ENCODE data around the gene MRC2.
A peak's percentile ranks its signal among the peaks of the same experiment; 100 is the strongest.

Gene MRC2

DNA sequence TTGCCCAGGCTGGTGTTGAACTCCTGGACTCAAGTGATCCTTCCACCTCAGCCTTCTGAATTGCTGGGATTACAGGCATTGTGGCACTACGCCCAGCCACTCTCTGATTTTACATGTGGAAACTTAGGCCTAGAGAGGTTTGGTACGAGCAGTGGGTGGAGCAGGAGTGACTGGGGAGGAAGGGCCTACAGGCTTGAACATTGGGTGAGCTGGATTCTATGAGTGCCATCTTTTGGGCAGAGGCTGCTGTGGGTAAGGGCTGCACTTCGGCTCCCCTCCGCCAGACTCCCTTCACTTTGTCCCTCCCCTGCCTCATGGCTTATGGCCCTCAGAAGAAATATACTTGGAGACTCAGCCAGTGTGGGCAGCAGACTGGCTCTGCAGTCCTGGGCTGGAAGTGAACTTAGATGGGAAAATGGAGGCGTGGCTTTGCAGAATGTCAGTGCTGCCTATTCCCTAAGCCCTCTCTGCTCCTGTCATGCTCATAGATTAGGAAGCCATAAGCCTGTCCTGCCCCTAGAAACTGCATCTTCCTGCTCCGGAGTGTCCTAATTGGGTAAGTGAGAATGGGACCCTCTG, 9.5 kb upstream of the MRC2 start:
- Histone ChIP-seq H2AFZ (ENCODE audit: low read depth, low read length) (no peak overlapping the region), H3K4me3 (ENCODE audit: low read depth in 1 of 2, low read length in 2 of 2) (no peak overlapping the region), H3K27ac (ENCODE audit: low read length) (no peak overlapping the region), H3K4me1 (ENCODE audit: insufficient read depth, low read length) (no peaks in the 10 kb centered on the region), H3K4me2 (ENCODE audit: insufficient read depth, low read length) (no peak overlapping the region), H3K9me3 (ENCODE audit: insufficient read depth, low read length, severe bottlenecking) (no peaks in the 10 kb centered on the region), H3K27me3 (ENCODE audit: insufficient read depth, low read length, poor library complexity) (no peaks in the 10 kb centered on the region), H3K36me3 (ENCODE audit: insufficient read depth, low read length) (peaks cover 30% of the 10 kb centered on the region), H4K20me1 (ENCODE audit: insufficient read depth, low read length) (peaks cover 12% of the 10 kb centered on the region), H3K79me2 (ENCODE audit: insufficient read depth, low read length) (no peaks in the 10 kb centered on the region), H3K9ac (ENCODE audit: low read depth, low read length) (no peak overlapping the region)
- DNase-seq (no peak), ATAC-seq (ENCODE audit: insufficient read depth, low read depth) (no peak)
- TF ChIP-seq EZH2 (IDR thresholded peaks at IDR 0.05; ENCODE audit: borderline replicate concordance, low read depth, low read length, severe bottlenecking) (no peak), CTCF (IDR thresholded peaks at IDR 0.05; ENCODE audit: borderline replicate concordance, extremely low read depth, low read length, poor library complexity, severe bottlenecking) (no peak)

DNA sequence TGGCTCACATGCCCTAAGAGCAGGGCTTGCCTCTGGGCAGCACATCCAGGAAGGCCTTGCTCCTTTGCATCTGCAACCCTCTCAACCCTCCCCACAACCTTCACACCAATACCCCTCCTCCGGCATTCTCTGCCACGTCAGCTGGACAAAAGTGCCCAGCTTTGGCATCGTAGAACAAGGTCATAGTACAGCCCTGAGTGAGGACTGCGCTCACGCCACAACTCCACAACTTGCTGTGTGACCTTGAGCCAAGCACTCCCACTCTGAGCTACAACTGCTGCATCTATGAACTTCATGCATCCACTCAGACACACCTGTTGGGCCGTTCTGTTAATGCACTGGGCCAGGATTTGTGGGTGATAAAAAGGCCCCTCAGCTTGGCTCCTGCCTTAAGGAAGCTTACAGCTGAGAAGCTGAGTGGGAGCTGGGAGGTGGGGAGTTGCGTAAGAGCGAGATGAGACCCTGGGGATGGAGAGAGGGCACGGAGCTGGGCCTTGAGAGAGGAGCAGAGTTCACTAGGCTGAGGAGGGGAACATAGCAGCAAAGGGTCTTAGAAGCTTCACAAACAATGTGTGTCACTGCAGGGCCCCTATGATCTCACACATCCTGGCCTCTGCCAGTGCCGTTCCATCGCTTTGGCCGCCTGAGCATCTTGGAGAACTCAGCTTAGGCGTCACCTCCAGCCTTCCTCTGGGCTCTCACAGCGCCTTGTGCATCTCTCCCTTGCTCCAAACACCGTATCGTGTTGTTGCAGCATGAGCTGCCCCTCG, 8.6 kb upstream of the MRC2 start:
- Histone ChIP-seq H3K36me3 (ENCODE audit: insufficient read depth, low read length) (peaks cover 24% of the 10 kb centered on the region), H2AFZ (ENCODE audit: low read depth, low read length) (no peak overlapping the region), H3K27me3 (ENCODE audit: insufficient read depth, low read length, poor library complexity) (no peaks in the 10 kb centered on the region), H3K4me2 (ENCODE audit: insufficient read depth, low read length) (no peak overlapping the region), H3K9me3 (ENCODE audit: insufficient read depth, low read length, severe bottlenecking) (no peaks in the 10 kb centered on the region), H3K27ac (ENCODE audit: low read length) (no peak overlapping the region), H3K79me2 (ENCODE audit: insufficient read depth, low read length) (no peaks in the 10 kb centered on the region), H3K4me3 (ENCODE audit: low read depth in 1 of 2, low read length in 2 of 2) (no peak overlapping the region), H3K4me1 (ENCODE audit: insufficient read depth, low read length) (no peaks in the 10 kb centered on the region), H4K20me1 (ENCODE audit: insufficient read depth, low read length) (peaks cover 12% of the 10 kb centered on the region), H3K9ac (ENCODE audit: low read depth, low read length) (no peak overlapping the region)
- TF ChIP-seq EZH2 (IDR thresholded peaks at IDR 0.05; ENCODE audit: borderline replicate concordance, low read depth, low read length, severe bottlenecking), result no peak
- no peak for TF ChIP-seq CTCF (IDR thresholded peaks at IDR 0.05; ENCODE audit: borderline replicate concordance, extremely low read depth, low read length, poor library complexity, severe bottlenecking)
- no peak for DNase-seq
- ATAC-seq (ENCODE audit: insufficient read depth, low read depth), result peak; percentile 36; the same call in 1 of the 3 replicates

DNA sequence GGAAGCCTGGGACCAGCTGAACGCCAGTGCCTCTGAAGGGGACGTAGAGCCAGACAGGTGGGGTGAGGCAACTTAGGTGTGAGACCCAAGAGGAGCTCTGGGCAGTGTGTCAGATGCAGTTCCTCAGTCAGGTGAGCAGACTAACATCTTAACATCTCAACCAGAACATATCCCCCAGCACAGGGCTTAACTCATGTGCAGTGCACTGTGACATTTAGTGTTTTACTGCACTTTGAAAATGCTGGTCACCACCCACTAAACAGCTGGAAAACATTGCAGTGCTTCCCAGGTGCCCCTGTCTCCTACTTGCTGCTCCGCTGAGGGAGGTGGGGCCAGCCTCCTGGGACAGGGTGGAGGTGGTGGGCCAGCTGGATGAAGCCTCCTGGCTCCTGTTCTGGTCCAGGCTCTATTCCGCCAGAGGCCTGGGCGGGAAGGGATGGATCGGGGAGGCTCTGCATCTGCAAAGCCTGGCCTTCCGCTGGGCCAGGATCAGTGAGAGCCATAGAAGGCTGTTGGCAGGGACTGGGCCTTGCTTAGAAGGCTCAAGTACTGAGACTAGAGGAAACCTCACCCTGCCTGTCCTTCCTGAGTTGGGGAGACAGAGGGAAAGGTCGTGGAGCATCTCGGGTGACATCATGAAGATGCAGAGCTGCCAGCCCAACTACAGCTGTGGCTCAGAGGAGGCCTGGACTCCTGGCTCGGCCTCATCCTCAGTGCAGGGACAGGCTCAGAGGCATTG, 7.9 kb upstream of the MRC2 start:
- Histone ChIP-seq H3K27me3 (ENCODE audit: insufficient read depth, low read length, poor library complexity) (no peaks in the 10 kb centered on the region), H3K36me3 (ENCODE audit: insufficient read depth, low read length) (peaks cover 17% of the 10 kb centered on the region; the same call in 1 of the 2 replicates), H3K9me3 (ENCODE audit: insufficient read depth, low read length, severe bottlenecking) (no peaks in the 10 kb centered on the region), H3K4me2 (ENCODE audit: insufficient read depth, low read length) (no peak overlapping the region), H3K79me2 (ENCODE audit: insufficient read depth, low read length) (no peaks in the 10 kb centered on the region), H3K4me1 (ENCODE audit: insufficient read depth, low read length) (no peaks in the 10 kb centered on the region), H2AFZ (ENCODE audit: low read depth, low read length) (no peak overlapping the region), H3K4me3 (ENCODE audit: low read depth in 1 of 2, low read length in 2 of 2) (no peak overlapping the region), H3K27ac (ENCODE audit: low read length) (no peak overlapping the region), H3K9ac (ENCODE audit: low read depth, low read length) (no peak overlapping the region), H4K20me1 (ENCODE audit: insufficient read depth, low read length) (peaks cover 12% of the 10 kb centered on the region)
- ATAC-seq (ENCODE audit: insufficient read depth, low read depth), result peak; percentile 26; the same call in 1 of the 3 replicates
- no peak for TF ChIP-seq CTCF (IDR thresholded peaks at IDR 0.05; ENCODE audit: borderline replicate concordance, extremely low read depth, low read length, poor library complexity, severe bottlenecking)
- no peak for TF ChIP-seq EZH2 (IDR thresholded peaks at IDR 0.05; ENCODE audit: borderline replicate concordance, low read depth, low read length, severe bottlenecking)
- no peak for DNase-seq
